ENCODE results near the gene PKDCC. TPM values are rescaled to one million over a fixed set of nuclear protein-coding genes. Genes with fewer than 3 reads are reported as not detected.
"Not testable (repeated sequence)": the region's sequence is repeated elsewhere in the genome, so short reads cannot be mapped to it uniquely, and the experiment has no call there.

Gene PKDCC
- polyA plus RNA-seq, 1 donor from 2014 or later, result not detected

GRCh38 chr2:42076357-42077225 lies 28.8 kb downstream of the PKDCC start:
- no peaks in the 10 kb centered on the region for H3K4me1 Mint-ChIP-seq
- no peak overlapping the region for H3K27ac Mint-ChIP-seq
- H3K9me3 Mint-ChIP-seq, result no peaks in the 10 kb centered on the region
- peaks cover 2% of the 10 kb centered on the region for H3K36me3 Mint-ChIP-seq
- peaks cover 9% of the 10 kb centered on the region for H3K27me3 Mint-ChIP-seq
- H3K4me3 Mint-ChIP-seq, result no peak overlapping the region

DNA sequence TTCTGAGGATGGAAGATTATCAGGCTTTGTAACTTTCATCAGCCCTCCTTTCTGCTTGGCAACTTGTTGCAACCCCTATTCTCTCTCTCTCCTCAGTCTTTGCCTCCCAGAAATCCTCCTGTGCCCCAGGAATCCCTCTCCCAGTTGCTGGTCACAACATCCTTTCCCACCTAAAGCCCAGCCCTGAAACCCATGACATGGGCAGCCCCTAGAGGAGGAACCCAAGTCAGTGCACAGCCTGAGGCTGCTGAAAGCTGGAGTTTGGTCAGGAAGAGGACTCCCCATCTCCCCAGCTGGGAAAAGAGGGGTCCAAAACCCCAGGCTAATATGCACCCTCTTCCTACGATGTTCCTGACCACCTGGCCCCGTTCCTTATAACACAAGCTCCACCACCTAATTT lies 29.5 kb downstream of the PKDCC start:
- Mint-ChIP-seq H3K27ac (no peak overlapping the region), H3K4me3 (no peak overlapping the region)

DNA sequence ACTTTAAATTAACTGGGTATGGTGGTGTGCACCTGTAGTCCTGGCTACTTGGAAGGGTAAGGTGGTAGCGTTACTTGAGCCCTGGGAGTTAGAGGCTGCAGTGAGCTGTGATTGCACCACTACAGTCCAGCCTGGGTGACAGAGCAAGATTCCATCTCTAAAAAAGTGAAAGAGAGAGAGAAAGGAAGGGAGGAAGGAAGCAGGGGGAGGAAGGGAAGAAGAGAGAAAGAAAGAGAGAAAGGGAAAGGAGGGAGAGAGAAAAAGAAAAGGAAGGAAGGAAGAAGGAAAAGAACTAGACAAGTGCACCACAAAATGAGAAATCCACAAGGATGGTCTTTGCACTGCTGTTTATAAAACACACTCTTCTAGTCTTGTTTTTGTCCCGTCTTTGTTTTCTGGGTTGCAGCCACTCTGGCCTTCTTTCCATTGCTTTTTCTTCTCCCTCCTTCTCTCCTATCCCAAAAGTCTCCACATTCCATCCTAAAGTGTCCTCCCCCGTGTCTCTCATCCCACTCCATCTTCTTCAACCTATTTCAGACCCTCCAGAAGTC lies 32.0 kb downstream of the PKDCC start:
- Mint-ChIP-seq H3K36me3 (peaks cover 2% of the 10 kb centered on the region), H3K27ac (no peak overlapping the region), H3K27me3 (peaks cover 9% of the 10 kb centered on the region), H3K4me3 (no peak overlapping the region), H3K9me3 (peaks cover 0 to 1% (median 0%) of the 10 kb centered on the region in 3 donors), H3K4me1 (peaks cover 0 to 4% (median 0%) of the 10 kb centered on the region in 3 donors)

More for the DNA sequence above, 29.5 kb downstream of the PKDCC start:
- peaks cover 9% of the 10 kb centered on the region for H3K27me3 Mint-ChIP-seq
- H3K36me3 Mint-ChIP-seq, result peaks cover 2% of the 10 kb centered on the region
- H3K9me3 Mint-ChIP-seq, result no peaks in the 10 kb centered on the region
- no peaks in the 10 kb centered on the region for H3K4me1 Mint-ChIP-seq

DNA sequence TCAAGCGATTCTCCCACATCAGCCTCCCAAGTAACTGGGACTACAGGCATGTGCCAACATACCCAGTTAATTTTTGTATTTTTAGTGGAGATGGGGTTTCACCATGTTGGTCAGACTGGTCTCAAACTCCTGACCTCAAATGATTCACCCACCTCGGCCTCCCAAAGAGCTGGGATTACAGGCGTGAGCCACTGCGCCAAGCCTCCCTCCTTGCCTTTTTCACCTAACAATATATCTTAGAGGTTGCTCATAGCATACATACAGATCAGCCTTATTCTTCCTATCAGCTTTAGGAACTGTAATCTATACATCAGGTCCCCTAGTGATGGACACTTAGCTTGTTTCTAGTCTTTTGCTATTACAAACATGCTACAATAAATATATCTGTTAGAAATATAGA lies 33.3 kb downstream of the PKDCC start:
- not testable (repeated sequence) for H3K36me3 Mint-ChIP-seq, H3K9me3 Mint-ChIP-seq, H3K27ac Mint-ChIP-seq, H3K4me3 Mint-ChIP-seq, H3K4me1 Mint-ChIP-seq
- H3K27me3 Mint-ChIP-seq, result peaks cover 12% of the 10 kb centered on the region

- Mint-ChIP-seq H3K9me3 (peaks cover 0 to 1% (median 0%) of the 10 kb centered on the region in 3 donors), H3K4me3 (no peak overlapping the region), H3K36me3 (peaks cover 2% of the 10 kb centered on the region), H3K27me3 (peaks cover 8% of the 10 kb centered on the region), H3K4me1 (peaks cover 0 to 9% (median 0%) of the 10 kb centered on the region in 3 donors), H3K27ac (no peak overlapping the region)
Observed at GRCh38 chr2:42082016-42082415, 34.2 kb downstream of the PKDCC start.

GRCh38 chr2:42084231-42084671 lies 36.4 kb downstream of the PKDCC start:
- Mint-ChIP-seq H3K36me3 (peaks cover 2% of the 10 kb centered on the region), H3K4me3 (no peak overlapping the region), H3K9me3 (peaks cover 0 to 1% (median 0%) of the 10 kb centered on the region in 3 donors), H3K4me1 (peaks cover 0 to 9% (median 0%) of the 10 kb centered on the region in 3 donors), H3K27ac (no peak overlapping the region), H3K27me3 (peaks cover 8% of the 10 kb centered on the region)

DNA sequence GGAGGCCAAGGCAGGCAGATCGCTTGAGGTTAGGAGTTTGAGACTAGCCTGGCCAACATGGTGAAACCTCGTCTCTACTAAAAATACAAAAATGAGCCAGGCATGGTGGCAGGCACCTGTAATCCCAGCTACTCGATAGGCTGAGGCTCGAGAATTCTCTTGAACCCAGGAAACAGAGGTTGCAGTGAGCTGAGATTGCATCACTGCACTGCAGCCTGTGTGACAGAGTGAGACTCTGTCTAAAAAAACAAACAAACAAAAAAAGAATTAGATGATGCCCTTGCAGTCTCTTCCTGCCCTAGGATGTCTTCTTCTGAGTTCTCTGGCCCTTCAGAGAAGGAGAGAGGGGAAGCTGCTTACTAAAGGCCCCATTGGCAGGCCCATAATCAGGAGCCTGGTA lies 37.2 kb downstream of the PKDCC start:
- H3K9me3 Mint-ChIP-seq, H3K27me3 Mint-ChIP-seq, H3K27ac Mint-ChIP-seq, H3K4me3 Mint-ChIP-seq, H3K4me1 Mint-ChIP-seq, H3K36me3 Mint-ChIP-seq: not testable (repeated sequence)

DNA sequence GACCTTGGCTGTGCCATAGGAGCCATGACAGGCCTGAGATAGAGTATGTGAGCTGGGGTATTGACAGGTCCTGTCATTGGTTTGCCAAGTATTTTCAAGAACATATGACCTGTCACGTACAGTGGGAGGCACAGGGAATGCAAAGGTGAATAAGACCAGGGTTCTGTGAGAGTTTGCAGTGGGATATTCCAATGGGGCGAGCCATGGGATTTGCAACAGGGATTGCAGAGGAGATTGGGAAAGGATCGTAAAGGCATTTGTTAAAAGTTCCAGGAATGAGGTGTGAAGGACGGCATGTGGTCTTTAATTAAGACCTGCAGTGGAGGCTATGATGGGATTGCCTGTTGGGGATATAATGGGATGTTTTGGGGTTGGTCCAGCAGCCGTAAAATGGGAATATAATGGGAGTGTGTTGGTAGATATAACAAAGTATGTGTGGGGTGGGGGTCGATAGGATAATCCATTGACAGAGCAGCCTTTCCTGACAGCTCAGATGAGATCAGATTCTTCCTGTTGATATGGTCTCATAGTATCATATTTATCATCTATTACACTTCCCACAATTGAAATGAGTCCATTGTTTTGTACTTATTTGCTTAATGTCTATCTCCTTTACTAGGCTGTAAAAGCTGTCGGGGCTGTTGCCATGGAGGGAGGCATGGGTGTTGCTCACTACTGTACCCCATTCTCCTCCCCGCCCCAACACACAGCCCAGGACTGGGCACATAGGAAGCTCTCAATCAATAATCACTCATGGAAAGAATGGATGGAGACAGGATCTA lies 38.1 kb downstream of the PKDCC start:
- H3K27ac Mint-ChIP-seq, result no peak overlapping the region
- peaks cover 0 to 1% (median 0%) of the 10 kb centered on the region in 3 donors for H3K9me3 Mint-ChIP-seq
- peaks cover 6% of the 10 kb centered on the region for H3K27me3 Mint-ChIP-seq
- H3K4me1 Mint-ChIP-seq, result peaks cover 0 to 9% (median 0%) of the 10 kb centered on the region in 3 donors
- H3K4me3 Mint-ChIP-seq, result no peak overlapping the region
- H3K36me3 Mint-ChIP-seq, result peaks cover 4% of the 10 kb centered on the region

DNA sequence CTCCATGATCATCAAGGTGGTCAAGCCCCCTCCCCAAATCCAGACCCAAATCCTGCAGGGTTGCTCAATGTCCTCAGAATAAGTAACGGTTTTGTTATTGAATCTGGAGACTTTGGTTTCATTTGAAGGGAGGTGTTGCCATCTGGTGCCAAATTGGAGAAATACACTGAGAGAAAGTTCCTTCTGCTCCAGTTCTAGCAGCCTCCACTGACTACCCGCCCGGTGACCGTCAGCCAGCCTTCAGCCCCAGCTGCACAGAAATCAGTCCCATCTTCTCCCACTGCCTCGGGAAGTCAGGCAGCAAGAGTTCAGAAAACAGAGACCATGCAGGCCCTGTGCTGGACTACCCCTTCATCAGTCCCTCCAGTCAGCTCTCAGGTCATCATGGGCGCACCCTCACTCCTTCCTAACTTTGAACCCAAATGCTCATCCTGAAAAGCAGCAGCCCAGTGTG lies 38.7 kb downstream of the PKDCC start:
- Mint-ChIP-seq H3K9me3 (peaks cover 0 to 1% (median 0%) of the 10 kb centered on the region in 3 donors), H3K27ac (no peak overlapping the region), H3K36me3 (peaks cover 4% of the 10 kb centered on the region), H3K4me1 (peaks cover 0 to 9% (median 0%) of the 10 kb centered on the region in 3 donors), H3K4me3 (no peak overlapping the region), H3K27me3 (peaks cover 6% of the 10 kb centered on the region)

DNA sequence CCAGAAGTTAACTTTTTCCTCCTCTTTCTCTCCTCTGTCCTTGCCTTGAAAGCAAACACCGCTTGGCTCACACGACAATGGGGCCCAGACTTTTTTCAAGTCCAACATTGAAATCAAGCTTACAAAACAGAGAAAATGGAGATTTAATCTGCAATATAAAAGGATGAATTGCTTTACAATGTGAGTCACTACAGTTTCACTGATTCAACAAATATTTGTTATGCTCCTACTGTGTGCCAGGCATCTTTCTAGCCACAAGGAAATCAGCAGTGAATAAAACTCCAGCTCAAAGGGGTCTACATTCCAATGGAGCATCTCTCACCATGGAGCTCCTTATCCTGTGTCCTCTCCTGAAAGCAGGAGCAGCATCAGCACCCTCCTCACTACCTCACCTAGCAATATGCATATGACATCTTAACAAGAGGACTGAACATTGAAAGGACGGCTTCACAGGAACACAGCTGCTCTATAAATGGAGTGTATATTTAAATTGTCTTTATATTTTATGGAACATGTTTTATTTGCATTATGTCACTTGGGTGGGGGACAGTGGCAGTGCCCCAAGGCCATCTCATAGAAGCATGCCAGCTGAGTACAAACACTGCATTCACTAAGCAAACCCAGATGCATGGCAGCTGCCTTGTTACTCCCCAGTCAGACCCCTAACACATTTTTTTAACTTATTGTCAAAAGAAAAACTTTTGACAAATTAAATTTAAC lies 39.5 kb downstream of the PKDCC start:
- H3K4me1 Mint-ChIP-seq, result peaks cover 0 to 10% (median 0%) of the 10 kb centered on the region in 3 donors
- H3K36me3 Mint-ChIP-seq, result peaks cover 4% of the 10 kb centered on the region
- peaks cover 0 to 1% (median 0%) of the 10 kb centered on the region in 3 donors for H3K9me3 Mint-ChIP-seq
- no peak overlapping the region for H3K4me3 Mint-ChIP-seq
- no peak overlapping the region for H3K27ac Mint-ChIP-seq
- peaks cover 6% of the 10 kb centered on the region for H3K27me3 Mint-ChIP-seq

DNA sequence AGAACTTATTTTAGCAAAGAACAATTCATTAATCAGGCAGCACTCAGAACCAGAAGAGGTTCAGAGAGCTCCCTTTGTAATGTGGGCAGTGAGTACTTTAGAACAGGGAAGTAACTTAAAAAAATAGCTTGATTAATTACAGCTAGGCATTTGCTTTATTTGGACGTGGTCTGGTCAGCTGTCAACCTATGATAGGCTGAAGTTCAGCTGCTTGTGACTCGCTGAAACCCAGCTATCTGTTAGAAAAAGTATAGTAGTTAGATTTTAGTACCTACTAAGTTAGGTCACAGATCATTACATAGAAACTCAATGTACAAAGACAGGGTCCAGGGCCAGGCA lies 40.0 kb downstream of the PKDCC start:
- Mint-ChIP-seq H3K27ac (no peak overlapping the region), H3K4me1 (peaks cover 0 to 7% (median 0%) of the 10 kb centered on the region in 3 donors), H3K4me3 (no peak overlapping the region), H3K9me3 (peaks cover 0 to 1% (median 0%) of the 10 kb centered on the region in 3 donors), H3K27me3 (peaks cover 6% of the 10 kb centered on the region), H3K36me3 (peaks cover 4% of the 10 kb centered on the region)

- Mint-ChIP-seq H3K4me3 (no peak overlapping the region), H3K4me1 (peaks cover 0 to 6% (median 0%) of the 10 kb centered on the region in 3 donors), H3K27ac (peak overlapping the region in 1 of 3 donors; percentile 58), H3K9me3 (no peaks in the 10 kb centered on the region), H3K36me3 (peaks cover 4% of the 10 kb centered on the region), H3K27me3 (peaks cover 6% of the 10 kb centered on the region)
Observed at GRCh38 chr2:42089340-42089925, 41.6 kb downstream of the PKDCC start.

- peaks cover 6% of the 10 kb centered on the region for H3K27me3 Mint-ChIP-seq
- no peak overlapping the region for H3K4me3 Mint-ChIP-seq
- peaks cover 4% of the 10 kb centered on the region for H3K36me3 Mint-ChIP-seq
- H3K9me3 Mint-ChIP-seq, result no peaks in the 10 kb centered on the region
- H3K27ac Mint-ChIP-seq, result no peak overlapping the region
- H3K4me1 Mint-ChIP-seq, result peaks cover 0 to 6% (median 0%) of the 10 kb centered on the region in 3 donors
Observed at GRCh38 chr2:42090216-42090615, 42.4 kb downstream of the PKDCC start.

DNA sequence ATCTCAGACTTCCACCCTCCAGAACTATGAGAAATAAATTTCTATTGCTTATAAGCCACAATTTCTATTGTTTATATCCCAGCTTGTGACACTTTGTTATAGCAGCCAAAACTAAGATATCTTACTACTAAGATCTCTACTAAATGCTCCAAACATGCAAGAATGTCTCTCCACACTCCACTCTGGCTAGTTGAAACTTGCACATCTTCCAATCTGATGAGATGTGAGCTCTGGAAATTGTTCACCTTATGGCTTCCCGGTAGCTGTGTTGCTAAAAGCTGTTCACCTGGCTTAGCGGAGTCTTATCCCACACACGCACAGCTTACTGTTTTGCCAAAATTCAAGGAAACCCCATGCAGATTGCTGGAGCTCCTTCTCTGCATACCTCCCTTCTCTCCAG lies 43.9 kb downstream of the PKDCC start:
- peaks cover 4% of the 10 kb centered on the region for H3K36me3 Mint-ChIP-seq

More for the DNA sequence above, 43.9 kb downstream of the PKDCC start:
- peaks cover 0 to 6% (median 5%) of the 10 kb centered on the region in 3 donors for H3K4me1 Mint-ChIP-seq
- H3K27me3 Mint-ChIP-seq, result peaks cover 3% of the 10 kb centered on the region
- H3K27ac Mint-ChIP-seq, result peak overlapping the region in 1 of 3 donors; percentile 1
- H3K9me3 Mint-ChIP-seq, result no peaks in the 10 kb centered on the region
- H3K4me3 Mint-ChIP-seq, result no peak overlapping the region

Measured in IgD-negative memory B cell (primary cell).